ENCODE results near the gene GNPDA1. TPM values are rescaled to one million over a fixed set of nuclear protein-coding genes. Genes with fewer than 3 reads are reported as not detected.
"Not testable (repeated sequence)": the region's sequence is repeated elsewhere in the genome, so short reads cannot be mapped to it uniquely, and the experiment has no call there.

The GNPDA1 gene
- total RNA-seq, 1 donor from 2014 or later, result 15.0 TPM

DNA sequence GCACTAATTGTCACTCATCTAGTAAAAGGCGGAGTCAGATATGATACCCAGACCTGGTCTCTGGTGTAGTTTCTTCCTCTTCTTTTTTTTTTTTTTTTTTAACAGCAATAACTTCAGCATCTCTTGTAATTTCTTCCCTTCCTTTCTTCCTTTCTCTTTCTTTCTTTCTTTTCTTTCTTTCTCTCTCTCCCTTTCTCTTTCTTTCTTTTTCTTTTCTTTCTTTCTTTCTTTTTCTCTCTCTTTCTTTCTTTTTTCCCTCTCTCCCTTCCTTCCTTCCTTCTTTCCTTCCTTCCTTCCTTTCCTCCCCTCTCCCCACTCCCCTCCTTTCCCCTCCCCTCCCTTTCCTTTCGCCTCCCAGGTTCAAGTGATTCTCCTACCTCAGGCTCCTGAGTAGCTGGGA is 25.9 kb upstream of the GNPDA1 start:
- Mint-ChIP-seq H3K9me3 (peaks cover 4% of the 10 kb centered on the region), H3K36me3 (ENCODE audit: low read depth) (no peaks in the 10 kb centered on the region), H3K27me3 (peaks cover 18% of the 10 kb centered on the region), H3K4me1 (no peaks in the 10 kb centered on the region), H3K4me3 (no peak overlapping the region), H3K27ac (no peak overlapping the region)
- no peak for ATAC-seq (ENCODE audit: low read depth)
- CTCF ChIA-PET, result no interaction called here
- TF ChIP-seq CTCF (IDR thresholded peaks at IDR 0.05), result no peak
- DNase-seq, result no peak
- intact Hi-C loops (cut with micrococcal nuclease), result no loop called here
- POLR2A ChIA-PET, result interaction anchor here (0.6 kb wide), 1 partner anchor 35 kb away, joined by 7 read pairs; no protein-coding TSS in a partner anchor

- H3K4me1 Mint-ChIP-seq; H3K4me3 Mint-ChIP-seq; H3K9me3 Mint-ChIP-seq; ATAC-seq (ENCODE audit: low read depth); POLR2A ChIA-PET; intact Hi-C loops (cut with micrococcal nuclease); H3K27ac Mint-ChIP-seq; DNase-seq; H3K36me3 Mint-ChIP-seq (ENCODE audit: low read depth); CTCF ChIA-PET: not testable (repeated sequence)
- H3K27me3 Mint-ChIP-seq, result peaks cover 26% of the 10 kb centered on the region
Observed at GRCh38 chr5:142037599-142037998, 24.8 kb upstream of the GNPDA1 start.

- no peak for ATAC-seq (ENCODE audit: low read depth)
- CTCF ChIA-PET, result no interaction called here
- no peak for TF ChIP-seq CTCF (IDR thresholded peaks at IDR 0.05)
- Mint-ChIP-seq H3K9me3 (peaks cover 4% of the 10 kb centered on the region), H3K27me3 (peaks cover 26% of the 10 kb centered on the region), H3K4me3 (no peak overlapping the region), H3K4me1 (no peaks in the 10 kb centered on the region), H3K36me3 (ENCODE audit: low read depth) (no peaks in the 10 kb centered on the region), H3K27ac (no peak overlapping the region)
- POLR2A ChIA-PET, result no interaction called here
- no peak for DNase-seq
- intact Hi-C loops (cut with micrococcal nuclease), result no loop called here
Observed at GRCh38 chr5:142036918-142037317, 24.1 kb upstream of the GNPDA1 start.

DNA sequence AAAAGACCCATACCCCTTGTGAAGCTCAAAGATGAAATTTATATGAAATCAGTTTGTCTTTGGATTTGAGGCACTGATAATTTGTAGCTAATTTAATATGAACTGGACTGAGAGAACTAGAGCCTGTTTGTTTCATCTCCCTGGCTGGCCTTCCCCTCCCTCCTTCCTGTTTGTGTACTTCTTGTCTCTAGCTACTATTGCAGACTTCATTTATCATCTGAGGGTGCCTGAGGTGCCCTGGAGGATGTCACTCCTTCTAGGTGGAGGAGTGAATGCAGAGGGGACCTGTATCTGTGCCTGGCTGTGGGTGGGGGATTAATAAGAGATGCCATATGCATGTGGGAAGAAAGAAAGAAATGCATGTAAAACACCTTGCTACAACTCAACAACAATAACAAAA is 22.2 kb upstream of the GNPDA1 start:
- no peak for TF ChIP-seq CTCF (IDR thresholded peaks at IDR 0.05)
- Mint-ChIP-seq H3K9me3 (peaks cover 4% of the 10 kb centered on the region), H3K27ac (no peak overlapping the region), H3K36me3 (ENCODE audit: low read depth) (no peaks in the 10 kb centered on the region), H3K27me3 (peaks cover 36% of the 10 kb centered on the region), H3K4me3 (no peak overlapping the region), H3K4me1 (no peaks in the 10 kb centered on the region)
- intact Hi-C loops (cut with micrococcal nuclease), result no loop called here
- no peak for ATAC-seq (ENCODE audit: low read depth)
- ChIA-PET POLR2A (no interaction called here), CTCF (no interaction called here)
- no peak for DNase-seq

DNA sequence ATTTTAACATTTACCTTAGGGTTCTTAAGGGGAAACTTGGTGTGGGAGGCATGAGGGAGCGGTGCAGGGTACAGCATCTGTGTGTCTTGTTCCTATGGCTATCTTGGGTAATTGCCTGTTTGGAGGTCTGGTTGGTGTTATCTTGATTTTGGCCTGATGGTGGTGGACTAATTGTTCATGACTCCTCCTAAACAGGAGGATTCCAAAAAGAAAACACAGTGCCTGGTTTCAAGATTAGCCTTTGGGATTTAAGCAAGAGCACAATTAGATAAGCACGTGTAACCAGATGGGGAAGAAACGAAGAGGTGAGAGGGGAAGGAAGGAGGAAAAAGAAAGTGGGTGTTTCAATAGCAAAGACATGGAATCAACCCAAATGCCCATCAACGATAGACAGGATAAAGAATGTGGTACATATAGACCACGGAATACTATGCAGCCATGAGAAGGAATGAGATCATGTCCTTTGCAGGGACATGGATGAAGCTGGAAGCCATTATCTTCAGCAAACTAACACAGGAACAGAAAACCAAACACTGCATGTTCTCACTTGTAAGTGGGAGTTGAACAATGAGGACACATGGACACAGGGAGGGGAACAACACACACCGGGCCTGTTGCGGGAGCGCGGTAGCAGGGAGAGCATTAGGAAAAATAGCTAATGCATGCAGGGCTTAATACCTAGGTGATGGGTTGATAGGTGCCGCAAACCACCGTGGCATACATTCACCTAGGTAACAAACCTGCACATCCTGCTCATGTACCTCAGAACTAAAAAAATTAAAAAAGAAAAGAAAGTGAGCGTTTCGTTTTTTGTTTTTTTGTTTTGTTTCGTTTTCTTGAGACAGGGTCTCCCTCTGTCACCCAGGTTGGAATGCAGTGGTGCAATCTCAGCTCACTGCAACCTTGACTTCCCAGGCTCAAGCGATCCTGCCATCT is 21.1 kb upstream of the GNPDA1 start:
- H3K9me3 Mint-ChIP-seq; ATAC-seq (ENCODE audit: low read depth); H3K4me1 Mint-ChIP-seq; CTCF ChIA-PET; H3K4me3 Mint-ChIP-seq; DNase-seq; POLR2A ChIA-PET; H3K36me3 Mint-ChIP-seq (ENCODE audit: low read depth); H3K27ac Mint-ChIP-seq; intact Hi-C loops (cut with micrococcal nuclease): not testable (repeated sequence)
- peaks cover 41% of the 10 kb centered on the region for H3K27me3 Mint-ChIP-seq

GRCh38 chr5:142032747-142033631 is 20.2 kb upstream of the GNPDA1 start:
- ChIA-PET CTCF (no interaction called here), POLR2A (no interaction called here)
- Mint-ChIP-seq H3K4me3 (no peak overlapping the region), H3K27ac (no peak overlapping the region), H3K27me3 (peaks cover 45% of the 10 kb centered on the region), H3K36me3 (ENCODE audit: low read depth) (no peaks in the 10 kb centered on the region), H3K4me1 (no peaks in the 10 kb centered on the region), H3K9me3 (peaks cover 4% of the 10 kb centered on the region)
- intact Hi-C loops (cut with micrococcal nuclease), result no loop called here
- TF ChIP-seq CTCF (IDR thresholded peaks at IDR 0.05), result no peak
- DNase-seq (no peak), ATAC-seq (ENCODE audit: low read depth) (no peak)
